H9 (cell line): ENCODE measurements around the gene ALDH1A3. TPM values are rescaled to one million over a fixed set of nuclear protein-coding genes. Genes with fewer than 3 reads are reported as not detected.

Experiments used
- DNase-seq: peaks from one replicate; pipeline ENCODE4 v3.0.0-alpha.2; 2017
- H2AFZ ChIP-seq: one replicate; pipeline ENCODE4 v1.6.1; 2013; ENCODE audit warnings: mild to moderate bottlenecking, low read length, control low read depth, moderate library complexity
- H2AK5ac ChIP-seq: 2 replicates; pipeline ENCODE4 v1.6.1; 2013; ENCODE audit warnings: low read length, control low read depth, mixed read lengths; ENCODE audit not compliant: insufficient read length
- H2BK120ac ChIP-seq: one replicate; pipeline ENCODE4 v1.6.1; 2013; ENCODE audit warnings: low read depth, mild to moderate bottlenecking, low read length, control low read depth, inconsistent platforms; ENCODE audit not compliant: poor library complexity, severe bottlenecking
- H2BK12ac ChIP-seq: 2 replicates; pipeline ENCODE4 v1.6.1; 2013; ENCODE audit warnings: low read length, control low read depth, mixed read lengths, low read depth; ENCODE audit not compliant: insufficient read length
- H2BK15ac ChIP-seq: 2 replicates; pipeline ENCODE4 v1.6.1; 2013; ENCODE audit warnings: low read depth, low read length, control low read depth
- H2BK20ac ChIP-seq: one replicate; pipeline ENCODE4 v1.6.1; 2013; ENCODE audit warnings: low read depth, mild to moderate bottlenecking, low read length, control low read depth, inconsistent platforms; ENCODE audit not compliant: poor library complexity, severe bottlenecking
- H2BK5ac ChIP-seq: 2 replicates; pipeline ENCODE4 v1.6.1; 2013; ENCODE audit warnings: low read length, control low read depth, mixed read lengths; ENCODE audit not compliant: insufficient read length
- H3K14ac ChIP-seq: 2 replicates; pipeline ENCODE4 v1.6.1; 2013; ENCODE audit warnings: low read length, control low read depth; ENCODE audit not compliant: insufficient read depth
- H3K18ac ChIP-seq: 2 replicates; pipeline ENCODE4 v1.6.1; 2013; ENCODE audit warnings: low read depth, mild to moderate bottlenecking, mixed read lengths, low read length, control low read depth; ENCODE audit not compliant: insufficient read length
- H3K23ac ChIP-seq: 2 replicates; pipeline ENCODE4 v1.6.1; 2013; ENCODE audit warnings: low read length, control low read depth, mixed read lengths, low read depth; ENCODE audit not compliant: insufficient read length
- H3K23me2 ChIP-seq: 2 replicates; pipeline ENCODE4 v1.6.1; 2013; ENCODE audit warnings: low read depth, mild to moderate bottlenecking, mixed read lengths, low read length, control low read depth; ENCODE audit not compliant: insufficient read length, poor library complexity, severe bottlenecking
- H3K27ac ChIP-seq: 2 replicates; pipeline ENCODE4 v1.5.1; 2013; ENCODE audit warnings: low read length, control low read depth, mixed read lengths, low read depth; ENCODE audit not compliant: insufficient read length
- H3K27me3 ChIP-seq: 2 replicates; pipeline ENCODE4 v1.6.1; 2013; ENCODE audit warnings: low read length, control low read depth, inconsistent platforms; ENCODE audit not compliant: insufficient read depth
- H3K4ac ChIP-seq: 2 replicates; pipeline ENCODE4 v1.6.1; 2013; ENCODE audit warnings: low read depth, mild to moderate bottlenecking, control low read depth, inconsistent platforms, low read length, moderate library complexity
- H3K4me1 ChIP-seq: 2 replicates; pipeline ENCODE4 v1.6.1; 2013; ENCODE audit warnings: low read length, control low read depth, inconsistent platforms; ENCODE audit not compliant: insufficient read depth
- H3K4me2 ChIP-seq: 2 replicates; pipeline ENCODE4 v1.6.1; 2013; ENCODE audit warnings: low read length, control low read depth, mixed read lengths; ENCODE audit not compliant: insufficient read length, insufficient read depth
- H3K56ac ChIP-seq: 2 replicates; pipeline ENCODE4 v1.6.1; 2013; ENCODE audit warnings: low read depth, mild to moderate bottlenecking, mixed read lengths, low read length, control low read depth; ENCODE audit not compliant: insufficient read length
- H3K79me1 ChIP-seq: 2 replicates; pipeline ENCODE4 v1.6.1; 2013; ENCODE audit warnings: low read depth, mild to moderate bottlenecking, moderate library complexity, low read length, control low read depth, inconsistent platforms; ENCODE audit not compliant: insufficient read depth, poor library complexity, severe bottlenecking
- H3K79me2 ChIP-seq: 2 replicates; pipeline ENCODE4 v1.6.1; 2013; ENCODE audit warnings: low read length, control low read depth, inconsistent platforms; ENCODE audit not compliant: insufficient read depth
- H3K9ac ChIP-seq: 2 replicates; pipeline ENCODE4 v1.6.1; 2013; ENCODE audit warnings: low read length, control low read depth, mixed read lengths; ENCODE audit not compliant: insufficient read length; ENCODE audit errors: extremely low read depth
- H3K9me3 ChIP-seq: one replicate; pipeline ENCODE4 v1.6.1; 2013; ENCODE audit warnings: low read depth, low read length, inconsistent platforms; ENCODE audit not compliant: control insufficient read depth
- H3T11ph ChIP-seq: one replicate; pipeline ENCODE4 v1.6.1; 2013; ENCODE audit warnings: mild to moderate bottlenecking, low read length, control low read depth, inconsistent platforms
- H4K20me1 ChIP-seq: one replicate; pipeline ENCODE4 v1.6.1; 2013; ENCODE audit not compliant: control insufficient read depth, insufficient read length, insufficient read depth
- H4K5ac ChIP-seq: 2 replicates; pipeline ENCODE4 v1.6.1; 2013; ENCODE audit warnings: low read depth, mild to moderate bottlenecking, mixed read lengths, low read length, control low read depth; ENCODE audit not compliant: insufficient read length
- H4K8ac ChIP-seq: replicated peaks from 2 replicates; pipeline ENCODE4 v1.6.1; 2013; ENCODE audit warnings: low read length, control low read depth, mixed read lengths, low read depth; ENCODE audit not compliant: insufficient read length
- H4K91ac ChIP-seq: 2 replicates; pipeline ENCODE4 v1.6.1; 2013; ENCODE audit warnings: low read depth, mild to moderate bottlenecking, moderate library complexity, mixed read lengths, low read length, control low read depth; ENCODE audit not compliant: insufficient read length
- H3K27ac Mint-ChIP-seq, 3 experiments: 2 replicates in 2 of 3; 3 replicates in 1 of 3; pipeline ENCODE4 v1.8.0; 2020 to 2021; ENCODE audit warnings: mixed read lengths in 3 of 3, mild to moderate bottlenecking in 1 of 3, moderate library complexity in 1 of 3
- H3K27me3 Mint-ChIP-seq: 2 replicates; pipeline ENCODE4 v1.8.0; 2021; ENCODE audit warnings: low read depth, mild to moderate bottlenecking, moderate library complexity, mixed read lengths
- H3K36me3 Mint-ChIP-seq, 3 experiments: 2 replicates in 2 of 3; 3 replicates in 1 of 3; pipeline ENCODE4 v1.8.0; 2020 to 2021; ENCODE audit warnings: low read depth in 3 of 3, mixed read lengths in 3 of 3; ENCODE audit not compliant: insufficient read depth in 1 of 3
- H3K4me1 Mint-ChIP-seq, 2 experiments: 2 replicates each; pipeline ENCODE4 v1.8.0; 2020; ENCODE audit warnings: mixed read lengths in 2 of 2
- H3K4me3 Mint-ChIP-seq, 2 experiments: 2 replicates in 1 of 2; 3 replicates in 1 of 2; pipeline ENCODE4 v1.8.0; 2020 to 2021; ENCODE audit warnings: mild to moderate bottlenecking in 2 of 2, mixed read lengths in 2 of 2, moderate library complexity in 1 of 2
- H3K9me3 Mint-ChIP-seq, 2 experiments: 2 replicates in 1 of 2; 3 replicates in 1 of 2; pipeline ENCODE4 v1.8.0; 2020; ENCODE audit warnings: mild to moderate bottlenecking in 2 of 2, mixed read lengths in 2 of 2, moderate library complexity in 1 of 2
- CTCF ChIP-seq: fragments of 200-600 bp; sonication (generic); conservative IDR thresholded peaks from 3 replicates; pipeline ENCODE4 v1.8.0; 2021; ENCODE audit warnings: antibody characterized with exemption, mild to moderate bottlenecking
- WGBS: extraction: QIAGEN DNeasy Blood & Tissue Kit; methylation state at CpG from one replicate; pipeline ENCODE4 v1.1.7; 2013; ENCODE audit warnings: missing lambda C conversion rate, low lambda C conversion rate, mixed read lengths; ENCODE audit not compliant: insufficient read length; ENCODE audit errors: extremely low coverage; 5-methylcytosine and 5-hydroxymethylcytosine counted together
- total RNA-seq: library from RNA; stranded (reverse); gene quantifications from 2 replicates; pipeline ENCODE4 v1.2.1, GENCODE V29; 2021

Gene ALDH1A3
- total RNA-seq, 1 experiment from 2014 or later = 9.2 TPM

GRCh38 chr15:100849021-100849854 is 30.4 kb upstream of the ALDH1A3 start:
- Mint-ChIP-seq H3K27ac (no peak overlapping the region), H3K4me3 (peak overlapping the region in 1 of 2 experiments; percentile 52; a peak in 2 of 5 replicates), H3K36me3 (peaks cover 0 to 2% (median 0%) of the 10 kb centered on the region in 3 experiments; a peak in 1 of 7 replicates), H3K4me1 (no peaks in the 10 kb centered on the region), H3K9me3 (no peaks in the 10 kb centered on the region; a peak in 1 of 5 replicates), H3K27me3 (peaks cover 19% of the 10 kb centered on the region)
- Histone ChIP-seq H4K20me1 (no peaks in the 10 kb centered on the region), H2BK5ac (no peak overlapping the region), H3K18ac (no peak overlapping the region), H3K4me2 (no peak overlapping the region), H3K4me1 (no peaks in the 10 kb centered on the region), H3K23ac (no peak overlapping the region), H4K8ac (no peak overlapping the region), H3K27me3 (no peaks in the 10 kb centered on the region), H3K79me2 (no peaks in the 10 kb centered on the region), H3K56ac (no peak overlapping the region), H4K91ac (no peak overlapping the region), H3T11ph (no peak overlapping the region), H3K9ac (no peak overlapping the region), H2AK5ac (no peak overlapping the region), H3K9me3 (no peaks in the 10 kb centered on the region), H2AFZ (no peak overlapping the region), H3K27ac (no peak overlapping the region), H3K14ac (no peak overlapping the region), H3K79me1 (no peaks in the 10 kb centered on the region), H2BK120ac (no peak overlapping the region), H3K4ac (no peak overlapping the region), H2BK15ac (no peak overlapping the region), H2BK12ac (no peak overlapping the region), H2BK20ac (no peak overlapping the region), H4K5ac (no peak overlapping the region), H3K23me2 (no peaks in the 10 kb centered on the region)
- WGBS = no CpG with 5 or more reads among the region's 47 CpGs
- DNase-seq = no peak
- TF ChIP-seq CTCF = no peak; the same call in 2 of the 3 replicates
